A549 (cell line): ENCODE results near the gene RNF207. TPM values are rescaled to one million over a fixed set of nuclear protein-coding genes. Genes with fewer than 3 reads are reported as not detected.

Experiments
- ATAC-seq, 2 experiments: fragments of 200-7000 bp in 1 of 2; fragments of >200 bp in 1 of 2; cut with Nextera tagmentation in 1 of 2; cut with Tn5 transposase in 1 of 2; 3 replicates each; pipeline versions ENCODE4 v1.8.0 to v1.9.1; 2018 to 2020; ENCODE audit warnings: mild to moderate bottlenecking in 1 of 2, moderate library complexity in 1 of 2
- CTCF ChIA-PET: fragments of 300-600 bp; sonication (Branson Sonifier 250); formaldehyde crosslinking; extraction: SDS; loops from one replicate; lab custom pipeline; 2021; ENCODE audit warnings: antibody characterized with exemption, inconsistent platforms; lab: Yijun Ruan, JAX
- POLR2A ChIA-PET: fragments of 350-600 bp; formaldehyde crosslinking; extraction: SDS; loops from one replicate; lab custom pipeline; 2021; ENCODE audit warnings: antibody characterized with exemption, inconsistent platforms; lab: Yijun Ruan, JAX
- DNase-seq, 2 experiments: peaks; one replicate each; pipeline versions ENCODE4 v3.0.0 to v3.0.0-alpha.2; 2011 to 2016; ENCODE audit warnings: low read depth in 1 of 2, low spot score in 1 of 2
- FAIRE-seq: peaks from 2 replicates; lab custom pipeline; 2011; peaks lifted over from hg19 to GRCh38; lab: Jason Lieb, UNC
- H3K27ac ChIP-seq, 2 experiments: fragments of >200 bp; sonication (Bioruptor Twin); formaldehyde crosslinking; 3 replicates each; pipeline ENCODE4 v1.5.1; 2016 to 2017
- H3K4me1 ChIP-seq: fragments of >200 bp; sonication (Bioruptor Twin); formaldehyde crosslinking; 3 replicates; pipeline ENCODE4 v1.6.1; 2016
- H3K4me2 ChIP-seq: fragments of >200 bp; sonication (Bioruptor Twin); formaldehyde crosslinking; 3 replicates; pipeline ENCODE4 v1.6.1; 2016
- H3K4me3 ChIP-seq: fragments of >200 bp; sonication (Bioruptor Twin); formaldehyde crosslinking; 3 replicates; pipeline ENCODE4 v1.5.1; 2016
- H3K9me3 ChIP-seq: fragments of >200 bp; sonication (Bioruptor Twin); formaldehyde crosslinking; 3 replicates; pipeline ENCODE4 v1.6.1; 2016
- ATOH8 ChIP-seq: fragments of 250-450 bp; sonication (Bioruptor Pico); IDR thresholded peaks from 2 replicates; pipeline ENCODE4 v1.5.0; 2020; ENCODE audit warnings: low read depth, mild to moderate bottlenecking, moderate library complexity
- BCL3 ChIP-seq: fragments of >200 bp; sonication (Bioruptor Twin); formaldehyde crosslinking; IDR thresholded peaks from 3 replicates; pipeline ENCODE4 v1.6.1; 2016
- CHD2 ChIP-seq: fragments of 150-350 bp; IDR thresholded peaks from 2 replicates; pipeline ENCODE4 v1.6.1; 2014; ENCODE audit warnings: low read length; ENCODE audit not compliant: partially characterized antibody
- EHMT2 ChIP-seq: fragments of 200-600 bp; sonication (generic); IDR thresholded peaks from 2 replicates; pipeline ENCODE4 v1.6.1; 2016; ENCODE audit warnings: antibody characterized with exemption, low read depth, mild to moderate bottlenecking, moderate library complexity
- ELK1 ChIP-seq: fragments of 150-350 bp; IDR thresholded peaks from 2 replicates; pipeline ENCODE4 v1.6.1; 2014; ENCODE audit warnings: low read depth, mild to moderate bottlenecking, low read length
- FOXS1 ChIP-seq: fragments of 250-450 bp; sonication (Bioruptor Pico); IDR thresholded peaks from 2 replicates; pipeline ENCODE4 v1.5.0; 2020; ENCODE audit warnings: mild to moderate bottlenecking, moderate library complexity
- HOXB5 ChIP-seq: fragments of 250-450 bp; sonication (Bioruptor Pico); IDR thresholded peaks from 2 replicates; pipeline ENCODE4 v1.5.0; 2020; ENCODE audit warnings: mild to moderate bottlenecking, moderate library complexity
- JUNB ChIP-seq: fragments of >200 bp; sonication (Bioruptor Twin); formaldehyde crosslinking; IDR thresholded peaks from 2 replicates; pipeline ENCODE4 v1.6.1; 2016
- KDM5A ChIP-seq: fragments of 200-600 bp; sonication (generic); IDR thresholded peaks from 2 replicates; pipeline ENCODE4 v1.6.1; 2016; ENCODE audit warnings: antibody characterized with exemption, mild to moderate bottlenecking
- MAX ChIP-seq: IDR thresholded peaks from 2 replicates; pipeline ENCODE4 v1.6.1; 2012
- RAD21 ChIP-seq, 2 experiments: fragments of >200 bp in 1 of 2; sonication (Bioruptor Twin) in 1 of 2; formaldehyde crosslinking in 1 of 2; IDR thresholded peaks in 1 of 2; conservative IDR thresholded peaks in 1 of 2; 2 replicates in 1 of 2; 3 replicates in 1 of 2; pipeline ENCODE4 v1.6.1; 2012 to 2018; ENCODE audit warnings: inconsistent platforms in 1 of 2
- SMC3 ChIP-seq: fragments of >200 bp; sonication (Bioruptor Twin); formaldehyde crosslinking; IDR thresholded peaks from 3 replicates; pipeline ENCODE4 v1.6.1; 2018; ENCODE audit warnings: inconsistent platforms
- ZNF302 ChIP-seq: fragments of 250-450 bp; sonication (Bioruptor Pico); IDR thresholded peaks from 2 replicates; pipeline ENCODE4 v1.9.0; 2021; ENCODE audit warnings: inconsistent platforms, mild to moderate bottlenecking, moderate library complexity
- ZSCAN20 ChIP-seq: fragments of 250-450 bp; sonication (Bioruptor Pico); IDR thresholded peaks from 2 replicates; pipeline ENCODE4 v1.8.0; 2022; ENCODE audit warnings: mild to moderate bottlenecking, moderate library complexity
- WGBS: methylation state at CpG from one replicate; pipeline ENCODE4 v1.1.6; 2017; ENCODE audit errors: missing lambda C conversion rate; 5-methylcytosine and 5-hydroxymethylcytosine counted together
- polyA plus RNA-seq, 4 experiments: library from polyadenylated mRNA; depleted of rRNA in 3 of 4; stranded (reverse); fragments of >200 nt; fragmentation: RNase III in 1 of 4; extraction: RNeasy Plus Mini Kit Qiagen cat#74134 plus additional on column Dnase treatment in 1 of 4; gene quantifications; 2 replicates in 3 of 4; 3 replicates in 1 of 4; pipeline ENCODE4 v1.2.3, GENCODE V29; 2011 to 2017
- TF ChIP-seq, protein P1 (sequence below): fragments of >200 bp; sonication (Bioruptor Twin); formaldehyde crosslinking; IDR thresholded peaks from 3 replicates; pipeline ENCODE4 v1.5.1; 2016
- TF ChIP-seq, protein P2 (sequence below): fragments of 200-600 bp; sonication (generic); IDR thresholded peaks from 2 replicates; pipeline ENCODE4 v1.6.1; 2016; ENCODE audit warnings: antibody characterized with exemption, mild to moderate bottlenecking, moderate library complexity

The RNF207 gene
- polyA plus RNA-seq, 2 of the 4 experiments (the other 2 are of a cell fraction), result 11.3 to 24.6 TPM

GRCh38 chr1:6245086-6245868 is 39.4 kb downstream of the RNF207 start:
- CTCF ChIA-PET, result interaction anchor here (0.6 to 9.9 kb wide), 43 partner anchors 8 to 250 kb away, joined by 3 to 250 read pairs (median 5); partner anchors contain the start of genes ACOT7, GPR153, ICMT and RNF207
- 17% methylated on average over 1 of the region's 79 CpGs for WGBS
- POLR2A ChIA-PET, result interaction anchor here (0.9 to 1.4 kb wide), 2 partner anchors 41 to 149 kb away, joined by 3 to 4 read pairs; partner anchors contain the start of gene ACOT7
- H3K9me3 ChIP-seq, result no peaks in the 10 kb centered on the region
- peaks cover 6% of the 10 kb centered on the region; the same call in 2 of the 3 replicates for H3K4me1 ChIP-seq
- no peak for FAIRE-seq
- DNase-seq, result peak; percentile 68 to 78
- peak; percentile 67 to 79 for ATAC-seq
- H3K4me2 ChIP-seq, result peak overlapping the region; percentile 90
- no peak overlapping the region for H3K27ac ChIP-seq
- peak; percentile 66 for TF ChIP-seq MAX
- TF ChIP-seq KDM5A, result no peak
- TF ChIP-seq EHMT2, result peak; percentile 64
- TF ChIP-seq SMC3, result peak; percentile 52
- peak; percentile 62 for TF ChIP-seq FOXS1
- no peak for TF ChIP-seq ZSCAN20 (CRISPR knock-in tag)
- TF ChIP-seq CHD2, result no peak
- peak; percentile 77; the same call in 1 of the 2 replicates for TF ChIP-seq ATOH8 (CRISPR knock-in tag)
- peak; percentile 84; the same call in 1 of the 2 replicates for TF ChIP-seq HOXB5 (CRISPR knock-in tag)
- TF ChIP-seq BCL3, result no peak
- no peak for TF ChIP-seq ELK1
- TF ChIP-seq, protein P1, sequence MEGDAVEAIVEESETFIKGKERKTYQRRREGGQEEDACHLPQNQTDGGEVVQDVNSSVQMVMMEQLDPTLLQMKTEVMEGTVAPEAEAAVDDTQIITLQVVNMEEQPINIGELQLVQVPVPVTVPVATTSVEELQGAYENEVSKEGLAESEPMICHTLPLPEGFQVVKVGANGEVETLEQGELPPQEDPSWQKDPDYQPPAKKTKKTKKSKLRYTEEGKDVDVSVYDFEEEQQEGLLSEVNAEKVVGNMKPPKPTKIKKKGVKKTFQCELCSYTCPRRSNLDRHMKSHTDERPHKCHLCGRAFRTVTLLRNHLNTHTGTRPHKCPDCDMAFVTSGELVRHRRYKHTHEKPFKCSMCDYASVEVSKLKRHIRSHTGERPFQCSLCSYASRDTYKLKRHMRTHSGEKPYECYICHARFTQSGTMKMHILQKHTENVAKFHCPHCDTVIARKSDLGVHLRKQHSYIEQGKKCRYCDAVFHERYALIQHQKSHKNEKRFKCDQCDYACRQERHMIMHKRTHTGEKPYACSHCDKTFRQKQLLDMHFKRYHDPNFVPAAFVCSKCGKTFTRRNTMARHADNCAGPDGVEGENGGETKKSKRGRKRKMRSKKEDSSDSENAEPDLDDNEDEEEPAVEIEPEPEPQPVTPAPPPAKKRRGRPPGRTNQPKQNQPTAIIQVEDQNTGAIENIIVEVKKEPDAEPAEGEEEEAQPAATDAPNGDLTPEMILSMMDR, result peak; percentile 55
- TF ChIP-seq RAD21 (conservative IDR thresholded peaks at IDR 0.05 in 1 of 2, IDR thresholded peaks at IDR 0.05 in 1 of 2), result peak; percentile 24 to 53
- TF ChIP-seq JUNB, result no peak
- TF ChIP-seq, protein P2, sequence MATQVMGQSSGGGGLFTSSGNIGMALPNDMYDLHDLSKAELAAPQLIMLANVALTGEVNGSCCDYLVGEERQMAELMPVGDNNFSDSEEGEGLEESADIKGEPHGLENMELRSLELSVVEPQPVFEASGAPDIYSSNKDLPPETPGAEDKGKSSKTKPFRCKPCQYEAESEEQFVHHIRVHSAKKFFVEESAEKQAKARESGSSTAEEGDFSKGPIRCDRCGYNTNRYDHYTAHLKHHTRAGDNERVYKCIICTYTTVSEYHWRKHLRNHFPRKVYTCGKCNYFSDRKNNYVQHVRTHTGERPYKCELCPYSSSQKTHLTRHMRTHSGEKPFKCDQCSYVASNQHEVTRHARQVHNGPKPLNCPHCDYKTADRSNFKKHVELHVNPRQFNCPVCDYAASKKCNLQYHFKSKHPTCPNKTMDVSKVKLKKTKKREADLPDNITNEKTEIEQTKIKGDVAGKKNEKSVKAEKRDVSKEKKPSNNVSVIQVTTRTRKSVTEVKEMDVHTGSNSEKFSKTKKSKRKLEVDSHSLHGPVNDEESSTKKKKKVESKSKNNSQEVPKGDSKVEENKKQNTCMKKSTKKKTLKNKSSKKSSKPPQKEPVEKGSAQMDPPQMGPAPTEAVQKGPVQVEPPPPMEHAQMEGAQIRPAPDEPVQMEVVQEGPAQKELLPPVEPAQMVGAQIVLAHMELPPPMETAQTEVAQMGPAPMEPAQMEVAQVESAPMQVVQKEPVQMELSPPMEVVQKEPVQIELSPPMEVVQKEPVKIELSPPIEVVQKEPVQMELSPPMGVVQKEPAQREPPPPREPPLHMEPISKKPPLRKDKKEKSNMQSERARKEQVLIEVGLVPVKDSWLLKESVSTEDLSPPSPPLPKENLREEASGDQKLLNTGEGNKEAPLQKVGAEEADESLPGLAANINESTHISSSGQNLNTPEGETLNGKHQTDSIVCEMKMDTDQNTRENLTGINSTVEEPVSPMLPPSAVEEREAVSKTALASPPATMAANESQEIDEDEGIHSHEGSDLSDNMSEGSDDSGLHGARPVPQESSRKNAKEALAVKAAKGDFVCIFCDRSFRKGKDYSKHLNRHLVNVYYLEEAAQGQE, result peak; percentile 98
- TF ChIP-seq ZNF302 (CRISPR knock-in tag), result no peak
- peak overlapping the region; percentile 40 for H3K4me3 ChIP-seq
